RWPE1 (cell line): ENCODE measurements around the gene RBMS3.

Experiments used
- CTCF ChIA-PET: fragments of 350-600 bp; sonication (Branson Sonifier 250); formaldehyde crosslinking; extraction: SDS; loops from one replicate; lab custom pipeline; 2021; lab: Yijun Ruan, JAX
- POLR2A ChIA-PET: fragments of 400-600 bp; formaldehyde crosslinking; extraction: SDS; loops from one replicate; lab custom pipeline; 2020; ENCODE audit warnings: antibody characterized with exemption; ENCODE audit not compliant: low non-redundant PET; lab: Yijun Ruan, JAX
- DNase-seq: peaks from one replicate; pipeline ENCODE4 v3.0.0; 2012; ENCODE audit warnings: low spot score
- H3K27ac ChIP-seq: fragments of 450-650 bp; 2 replicates; pipeline ENCODE4 v1.5.1; 2017
- CTCF ChIP-seq: fragments of 450-650 bp; conservative IDR thresholded peaks from 2 replicates; pipeline ENCODE4 v1.5.1; 2017; ENCODE audit warnings: low read depth, mild to moderate bottlenecking

Gene RBMS3

DNA sequence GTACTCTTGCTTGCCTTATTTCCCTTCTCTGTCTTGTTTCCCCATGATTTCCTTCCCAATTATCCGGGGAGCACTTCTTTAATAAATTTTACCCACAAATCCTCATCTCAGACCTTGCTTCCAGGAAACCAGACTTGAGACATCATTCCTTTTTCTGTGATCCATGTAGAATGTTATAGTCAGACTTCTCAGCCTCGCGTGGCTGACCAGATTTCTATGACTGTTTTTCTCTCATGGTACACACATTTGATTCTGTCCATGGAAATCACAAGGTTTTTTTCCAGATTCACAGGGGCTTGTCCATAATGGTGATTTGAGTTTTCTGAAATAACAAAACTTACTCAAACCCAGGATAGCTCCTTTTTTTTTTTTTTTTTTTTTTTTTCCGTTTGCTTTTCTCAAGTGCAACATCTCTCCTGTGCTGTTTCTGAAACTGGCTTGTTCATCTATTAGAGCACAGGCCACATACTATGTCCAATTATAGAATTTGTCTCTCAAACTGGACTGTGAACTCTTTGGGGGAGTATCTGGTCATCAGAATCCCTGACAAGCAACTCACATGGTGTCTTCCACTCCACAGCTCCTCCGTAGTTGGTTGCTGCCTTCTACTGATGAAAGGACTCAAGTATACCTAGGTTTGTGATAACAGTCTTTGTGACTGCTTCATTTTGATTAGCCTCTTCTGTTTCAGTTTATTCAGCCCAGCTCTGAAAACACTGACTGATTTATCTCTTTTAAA lies 50.8 kb downstream of the RBMS3 start:
- POLR2A ChIA-PET = no interaction called here
- CTCF ChIA-PET = no interaction called here
- no peak for TF ChIP-seq CTCF
- DNase-seq = no peak
- H3K27ac ChIP-seq = no peak overlapping the region

DNA sequence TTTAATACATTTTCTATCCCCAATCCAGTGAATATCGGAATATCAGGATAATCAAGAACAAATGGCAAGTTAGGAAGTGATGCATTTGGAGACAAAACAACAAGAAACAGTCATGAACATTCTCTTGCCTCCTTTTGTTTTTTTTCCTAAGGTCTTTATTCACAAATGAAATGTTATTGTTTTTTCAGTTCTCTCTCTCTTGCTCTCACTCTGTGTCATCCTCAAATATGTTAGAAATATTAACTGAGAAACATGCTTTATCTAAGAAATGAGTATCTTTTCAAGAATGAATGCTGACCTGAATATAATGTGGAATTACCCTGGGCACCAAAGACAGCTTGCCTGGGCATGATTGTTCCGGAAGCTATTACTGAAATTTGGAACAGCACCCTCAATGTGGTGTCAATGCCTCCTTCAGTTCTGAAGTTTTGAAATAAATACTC lies 51.3 kb downstream of the RBMS3 start:
- CTCF ChIA-PET = no interaction called here
- peak; percentile 20 for DNase-seq
- H3K27ac ChIP-seq = no peak overlapping the region
- no peak for TF ChIP-seq CTCF
- POLR2A ChIA-PET = no interaction called here

GRCh38 chr3:29333576-29333975 lies 52.7 kb downstream of the RBMS3 start:
- TF ChIP-seq CTCF = no peak
- H3K27ac ChIP-seq = no peak overlapping the region
- CTCF ChIA-PET = interaction anchor here (0.7 kb wide), 1 partner anchor 197 kb away, joined by 3 read pairs; no protein-coding TSS in a partner anchor
- POLR2A ChIA-PET = no interaction called here
- DNase-seq = no peak

DNA sequence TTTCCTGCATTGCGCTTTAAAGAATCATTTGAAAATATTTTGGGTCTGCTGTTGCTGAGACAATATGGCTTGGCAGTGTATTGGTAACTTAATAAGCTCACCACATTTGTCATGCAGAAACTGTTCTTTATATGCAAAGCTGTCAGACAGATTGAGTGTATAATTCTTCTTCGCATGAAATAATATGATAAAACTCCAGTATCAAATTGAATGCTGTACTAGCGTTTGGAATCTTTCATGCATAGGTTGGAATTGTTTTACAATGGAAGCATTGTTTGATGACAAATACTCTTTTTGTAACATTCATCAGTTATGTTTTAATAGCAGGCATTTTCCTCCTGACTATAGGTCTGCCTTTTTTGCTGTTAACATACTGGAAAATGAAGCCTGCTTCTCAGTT lies 53.8 kb downstream of the RBMS3 start:
- POLR2A ChIA-PET = no interaction called here
- no peak overlapping the region for H3K27ac ChIP-seq
- TF ChIP-seq CTCF = no peak
- CTCF ChIA-PET = no interaction called here
- no peak for DNase-seq

DNA sequence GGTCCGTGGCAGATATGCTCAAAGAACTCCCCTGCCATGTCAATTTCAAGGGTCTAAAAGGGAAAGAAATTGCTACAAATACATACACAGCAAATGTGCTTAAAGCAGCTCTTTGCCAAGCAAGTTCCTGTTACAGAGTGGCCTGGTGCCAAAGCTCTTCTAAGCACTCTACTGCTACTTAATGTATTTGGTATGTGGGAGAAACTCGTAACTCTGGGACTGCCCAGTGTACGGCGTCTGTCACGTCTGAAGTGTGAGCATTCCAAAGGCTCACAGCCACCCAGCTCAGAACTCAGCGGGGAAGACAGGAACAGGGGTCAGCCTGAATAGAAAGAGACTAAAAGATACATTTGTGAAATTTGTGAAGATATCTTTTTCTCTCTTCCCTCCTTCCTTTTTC lies 54.6 kb downstream of the RBMS3 start:
- ChIA-PET POLR2A (no interaction called here), CTCF (no interaction called here)
- TF ChIP-seq CTCF = no peak
- DNase-seq = peak; percentile 36
- H3K27ac ChIP-seq = peak overlapping the region; percentile 65; the same call in 1 of the 2 replicates

DNA sequence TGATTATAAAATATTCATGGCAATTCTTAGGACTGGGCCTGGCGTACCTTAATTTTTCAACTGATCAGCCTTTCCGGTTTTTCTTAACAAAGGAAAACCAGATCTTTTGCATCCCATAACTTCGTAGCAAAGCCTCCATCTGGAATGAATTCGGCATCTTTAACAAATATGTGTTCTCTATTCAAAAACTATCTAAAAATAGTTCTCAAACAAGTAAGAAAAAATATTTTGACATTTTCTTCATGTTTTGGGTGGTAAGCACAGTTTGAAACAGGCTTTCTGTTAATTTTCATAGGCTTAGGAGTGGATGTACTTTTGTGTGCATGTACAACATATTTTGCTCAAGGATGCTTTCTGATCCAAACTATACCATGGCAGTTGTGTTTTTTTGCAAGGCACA lies 55.1 kb downstream of the RBMS3 start:
- ChIA-PET CTCF (interaction anchor here (0.6 to 0.7 kb wide), 2 partner anchors 12 to 644 kb away, joined by 3 to 6 read pairs; no protein-coding TSS in a partner anchor), POLR2A (no interaction called here)

More for the DNA sequence above, 55.1 kb downstream of the RBMS3 start:
- H3K27ac ChIP-seq = no peak overlapping the region; the same call in 1 of the 2 replicates
- DNase-seq = no peak
- no peak for TF ChIP-seq CTCF
